Activated CD4-positive, alpha-beta T cell treated with anti-CD3 and anti-CD28 coated beads, Interleukin-2, amount 10 ng/mL, durations not matched to agents 24 days and 14 days (primary cell): ENCODE results near the gene CHN1. TPM values are rescaled to one million over a fixed set of nuclear protein-coding genes. Genes with fewer than 3 reads are reported as not detected.

Experiments
- DNase-seq: peaks from one replicate; pipeline ENCODE4 v3.0.0; 2022
- H3K27ac Mint-ChIP-seq: one replicate; pipeline ENCODE4 v1.8.0; 2022; ENCODE audit warnings: mild to moderate bottlenecking, mixed read lengths
- H3K27me3 Mint-ChIP-seq: one replicate; pipeline ENCODE4 v1.8.0; 2022; ENCODE audit warnings: mixed read lengths
- H3K36me3 Mint-ChIP-seq: one replicate; pipeline ENCODE4 v1.8.0; 2022; ENCODE audit warnings: low read depth, mild to moderate bottlenecking, mixed read lengths
- H3K4me1 Mint-ChIP-seq: one replicate; pipeline ENCODE4 v1.8.0; 2021; ENCODE audit warnings: mixed read lengths
- H3K4me3 Mint-ChIP-seq: one replicate; pipeline ENCODE4 v1.8.0; 2022; ENCODE audit warnings: mild to moderate bottlenecking, moderate library complexity, mixed read lengths
- H3K9me3 Mint-ChIP-seq: one replicate; pipeline ENCODE4 v1.8.0; 2021; ENCODE audit warnings: mixed read lengths
- intact Hi-C: fragments of 100-400 bp; cut with micrococcal nuclease; formaldehyde crosslinking; loops from one replicate; pipeline ENCODE4 v1.15.1; 2023
- total RNA-seq: library from RNA; stranded (reverse); gene quantifications from 2 replicates; pipeline ENCODE4 v1.2.3, GENCODE V29; 2022

Gene CHN1
- total RNA-seq, 1 donor from 2014 or later, result 3.1 TPM

- H3K4me1 Mint-ChIP-seq, result no peaks in the 10 kb centered on the region
- H3K9me3 Mint-ChIP-seq, result no peaks in the 10 kb centered on the region
- no peaks in the 10 kb centered on the region for H3K36me3 Mint-ChIP-seq
- intact Hi-C loops, result no loop called here
- H3K27ac Mint-ChIP-seq, result no peak overlapping the region
- H3K4me3 Mint-ChIP-seq, result no peak overlapping the region
- DNase-seq, result no peak
- peaks cover 12% of the 10 kb centered on the region for H3K27me3 Mint-ChIP-seq
Observed at GRCh38 chr2:174977364-174977763, 27.8 kb downstream of the CHN1 start.

- Mint-ChIP-seq H3K27ac (no peak overlapping the region), H3K4me3 (no peak overlapping the region)
- intact Hi-C loops, result no loop called here
Observed at GRCh38 chr2:174974131-174974530, 31.1 kb downstream of the CHN1 start.

GRCh38 chr2:174972924-174973323 is 32.3 kb downstream of the CHN1 start:
- no peaks in the 10 kb centered on the region for H3K4me1 Mint-ChIP-seq
- H3K9me3 Mint-ChIP-seq, result no peaks in the 10 kb centered on the region
- no peak overlapping the region for H3K27ac Mint-ChIP-seq
- intact Hi-C loops, result no loop called here
- DNase-seq, result no peak
- H3K4me3 Mint-ChIP-seq, result no peak overlapping the region
- H3K36me3 Mint-ChIP-seq, result no peaks in the 10 kb centered on the region
- H3K27me3 Mint-ChIP-seq, result peaks cover 8% of the 10 kb centered on the region

More at GRCh38 chr2:174974131-174974530, 31.1 kb downstream of the CHN1 start:
- peaks cover 11% of the 10 kb centered on the region for H3K27me3 Mint-ChIP-seq
- DNase-seq, result no peak
- H3K4me1 Mint-ChIP-seq, result no peaks in the 10 kb centered on the region
- H3K9me3 Mint-ChIP-seq, result no peaks in the 10 kb centered on the region
- no peaks in the 10 kb centered on the region for H3K36me3 Mint-ChIP-seq

GRCh38 chr2:174971868-174972781 is 33.1 kb downstream of the CHN1 start:
- intact Hi-C loops, result no loop called here
- Mint-ChIP-seq H3K4me1 (no peaks in the 10 kb centered on the region), H3K4me3 (no peak overlapping the region), H3K27me3 (peaks cover 10% of the 10 kb centered on the region), H3K9me3 (no peaks in the 10 kb centered on the region), H3K36me3 (no peaks in the 10 kb centered on the region), H3K27ac (no peak overlapping the region)
- DNase-seq, result no peak

- Mint-ChIP-seq H3K27ac (no peak overlapping the region), H3K4me1 (peaks cover 8% of the 10 kb centered on the region), H3K9me3 (no peaks in the 10 kb centered on the region), H3K4me3 (no peak overlapping the region), H3K36me3 (no peaks in the 10 kb centered on the region), H3K27me3 (peaks cover 7% of the 10 kb centered on the region)
- intact Hi-C loops, result no loop called here
- DNase-seq, result no peak
Observed at GRCh38 chr2:174970092-174970491, 35.1 kb downstream of the CHN1 start.

GRCh38 chr2:174969091-174969734 is 36.0 kb downstream of the CHN1 start:
- no peaks in the 10 kb centered on the region for H3K36me3 Mint-ChIP-seq
- intact Hi-C loops, result no loop called here
- H3K9me3 Mint-ChIP-seq, result no peaks in the 10 kb centered on the region
- no peak overlapping the region for H3K4me3 Mint-ChIP-seq
- H3K27me3 Mint-ChIP-seq, result peaks cover 7% of the 10 kb centered on the region
- peaks cover 8% of the 10 kb centered on the region for H3K4me1 Mint-ChIP-seq
- no peak for DNase-seq
- H3K27ac Mint-ChIP-seq, result no peak overlapping the region

- H3K27ac Mint-ChIP-seq, result no peak overlapping the region
- H3K36me3 Mint-ChIP-seq, result no peaks in the 10 kb centered on the region
- DNase-seq, result no peak
- no peaks in the 10 kb centered on the region for H3K9me3 Mint-ChIP-seq
- intact Hi-C loops, result no loop called here
- peaks cover 7% of the 10 kb centered on the region for H3K27me3 Mint-ChIP-seq
- no peak overlapping the region for H3K4me3 Mint-ChIP-seq
- H3K4me1 Mint-ChIP-seq, result peaks cover 8% of the 10 kb centered on the region
Observed at GRCh38 chr2:174967691-174968260, 37.4 kb downstream of the CHN1 start.

- no peaks in the 10 kb centered on the region for H3K9me3 Mint-ChIP-seq
- no peak overlapping the region for H3K27ac Mint-ChIP-seq
- no peaks in the 10 kb centered on the region for H3K36me3 Mint-ChIP-seq
- intact Hi-C loops, result no loop called here
- DNase-seq, result no peak
- H3K27me3 Mint-ChIP-seq, result peaks cover 2% of the 10 kb centered on the region
- peaks cover 8% of the 10 kb centered on the region for H3K4me1 Mint-ChIP-seq
- no peak overlapping the region for H3K4me3 Mint-ChIP-seq
Observed at GRCh38 chr2:174967086-174967485, 38.1 kb downstream of the CHN1 start.

- intact Hi-C loops, result no loop called here
- Mint-ChIP-seq H3K27ac (no peak overlapping the region), H3K4me3 (no peak overlapping the region), H3K9me3 (no peaks in the 10 kb centered on the region), H3K27me3 (peaks cover 2% of the 10 kb centered on the region), H3K4me1 (peaks cover 8% of the 10 kb centered on the region), H3K36me3 (no peaks in the 10 kb centered on the region)
- DNase-seq, result no peak
Observed at GRCh38 chr2:174965992-174966744, 39.0 kb downstream of the CHN1 start.

- Mint-ChIP-seq H3K27me3 (peaks cover 2% of the 10 kb centered on the region), H3K36me3 (no peaks in the 10 kb centered on the region), H3K27ac (no peak overlapping the region), H3K4me3 (no peak overlapping the region), H3K4me1 (peaks cover 10% of the 10 kb centered on the region), H3K9me3 (no peaks in the 10 kb centered on the region)
- no peak for DNase-seq
- intact Hi-C loops, result no loop called here
Observed at GRCh38 chr2:174965551-174965950, 39.6 kb downstream of the CHN1 start.

GRCh38 chr2:174964404-174964803 is 40.8 kb downstream of the CHN1 start:
- Mint-ChIP-seq H3K4me3 (no peak overlapping the region), H3K9me3 (no peaks in the 10 kb centered on the region)

GRCh38 chr2:174963437-174964400 is 41.5 kb downstream of the CHN1 start:
- no peak overlapping the region for H3K4me3 Mint-ChIP-seq
- peaks cover 5% of the 10 kb centered on the region for H3K27me3 Mint-ChIP-seq
- intact Hi-C loops, result no loop called here
- H3K36me3 Mint-ChIP-seq, result no peaks in the 10 kb centered on the region
- no peaks in the 10 kb centered on the region for H3K9me3 Mint-ChIP-seq
- H3K27ac Mint-ChIP-seq, result no peak overlapping the region
- peaks cover 10% of the 10 kb centered on the region for H3K4me1 Mint-ChIP-seq
- no peak for DNase-seq

More at GRCh38 chr2:174964404-174964803, 40.8 kb downstream of the CHN1 start:
- no peak overlapping the region for H3K27ac Mint-ChIP-seq
- peaks cover 10% of the 10 kb centered on the region for H3K4me1 Mint-ChIP-seq
- intact Hi-C loops, result no loop called here
- H3K36me3 Mint-ChIP-seq, result no peaks in the 10 kb centered on the region
- peaks cover 5% of the 10 kb centered on the region for H3K27me3 Mint-ChIP-seq
- DNase-seq, result no peak

- Mint-ChIP-seq H3K4me1 (peaks cover 3% of the 10 kb centered on the region), H3K27ac (peak overlapping the region; percentile 1), H3K4me3 (no peak overlapping the region), H3K36me3 (no peaks in the 10 kb centered on the region), H3K9me3 (no peaks in the 10 kb centered on the region), H3K27me3 (peaks cover 15% of the 10 kb centered on the region)
- intact Hi-C loops, result no loop called here
- DNase-seq, result no peak
Observed at GRCh38 chr2:174959787-174960186, 45.4 kb downstream of the CHN1 start.
